Measurements from ENCODE around the gene ATXN3.

Gene ATXN3

DNA sequence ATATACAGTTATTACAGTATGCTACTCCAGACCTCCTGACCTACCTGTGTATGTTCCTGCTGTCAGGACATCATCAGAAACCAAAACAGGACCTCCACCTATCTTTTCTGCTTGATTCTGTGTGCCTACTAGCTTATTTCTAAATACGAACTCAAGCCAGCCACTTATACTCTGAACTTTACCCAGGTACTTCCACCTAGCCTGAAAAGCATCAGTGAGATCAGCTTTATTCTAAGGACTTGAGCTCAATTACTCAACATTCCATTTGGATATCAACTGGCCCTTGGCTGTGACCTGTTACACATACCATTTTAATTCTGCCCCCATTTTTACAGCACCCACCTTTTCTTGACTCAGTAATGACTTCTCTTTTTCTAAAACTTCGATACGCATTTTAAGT is 95.7 kb downstream of the ATXN3 start:
- DNase-seq (ENCODE audit: extremely low read depth in 1 of 2, low read depth in 1 of 2) = no peak

DNA sequence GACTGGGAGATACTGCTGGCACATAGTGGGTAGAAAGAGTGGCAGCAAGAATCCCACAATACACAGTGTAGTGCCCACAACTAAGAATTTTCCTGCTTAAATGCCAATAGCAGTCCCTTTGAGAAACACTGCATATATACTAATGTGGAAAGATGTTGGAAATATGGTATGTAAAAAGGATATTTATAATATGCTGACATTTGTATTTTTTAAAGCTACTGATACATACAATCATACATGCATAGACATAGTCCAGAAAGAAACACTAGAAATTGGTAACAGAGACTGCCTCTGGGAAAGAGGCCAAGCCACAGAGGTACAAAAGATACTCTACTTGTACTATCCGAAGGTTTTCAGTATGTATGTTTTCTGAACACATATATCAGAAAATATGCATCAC is 96.8 kb downstream of the ATXN3 start:
- no peak for DNase-seq (ENCODE audit: extremely low read depth in 1 of 2, low read depth in 1 of 2)

Data from stimulated activated CD8-positive, alpha-beta memory T cell treated with anti-CD3 and anti-CD28 coated beads, Interleukin-7, amount 100 ng/mL, for 48 hours (primary cell).